HG03066 (cell line): ENCODE results near the gene SYCN.

ENCODE experiments used
- ATAC-seq: cut with Tn5 transposase; IDR thresholded peaks from one replicate; pipeline ENCODE4 v1.9.1; 2021; ENCODE audit warnings: low read depth; ENCODE audit not compliant: unreplicated experiment

SYCN gene

GRCh38 chr19:39196320-39196719 lies 7.7 kb downstream of the SYCN start:
- no peak for ATAC-seq

- ATAC-seq: no peak
Observed at GRCh38 chr19:39195755-39196154, 8.3 kb downstream of the SYCN start.

- no peak for ATAC-seq
Observed at GRCh38 chr19:39194832-39195542, 9.1 kb downstream of the SYCN start.

- ATAC-seq: no peak
Observed at GRCh38 chr19:39193803-39194202, 10.3 kb downstream of the SYCN start.

GRCh38 chr19:39192846-39193245 lies 11.2 kb downstream of the SYCN start:
- no peak for ATAC-seq

- no peak for ATAC-seq
Observed at GRCh38 chr19:39190768-39191167, 13.3 kb downstream of the SYCN start.

- no peak for ATAC-seq
Observed at GRCh38 chr19:39188960-39189359, 15.1 kb downstream of the SYCN start.

- no peak for ATAC-seq
Observed at GRCh38 chr19:39187552-39187943, 16.5 kb downstream of the SYCN start.

- ATAC-seq: no peak
Observed at GRCh38 chr19:39186391-39186790, 17.7 kb downstream of the SYCN start.

GRCh38 chr19:39183104-39183503 lies 21.0 kb downstream of the SYCN start:
- ATAC-seq: no peak

GRCh38 chr19:39182174-39182505 lies 21.9 kb downstream of the SYCN start:
- ATAC-seq: no peak

- no peak for ATAC-seq
Observed at GRCh38 chr19:39181500-39182173, 22.4 kb downstream of the SYCN start.

GRCh38 chr19:39180749-39181148 lies 23.3 kb downstream of the SYCN start:
- ATAC-seq: no peak

- ATAC-seq: no peak
Observed at GRCh38 chr19:39179754-39180153, 24.3 kb downstream of the SYCN start.

GRCh38 chr19:39178296-39179006 lies 25.6 kb downstream of the SYCN start:
- ATAC-seq: no peak

- ATAC-seq: no peak
Observed at GRCh38 chr19:39177736-39178135, 26.3 kb downstream of the SYCN start.

- no peak for ATAC-seq
Observed at GRCh38 chr19:39177110-39177699, 26.9 kb downstream of the SYCN start.

GRCh38 chr19:39175564-39175963 lies 28.5 kb downstream of the SYCN start:
- no peak for ATAC-seq

GRCh38 chr19:39174558-39175544 lies 29.2 kb downstream of the SYCN start:
- no peak for ATAC-seq

GRCh38 chr19:39174142-39174541 lies 29.9 kb downstream of the SYCN start:
- ATAC-seq: no peak
